ENCODE data around the gene GSC2. TPM values are rescaled to one million over a fixed set of nuclear protein-coding genes. Genes with fewer than 3 reads are reported as not detected.

Gene GSC2
- total RNA-seq, 2 experiments from 2014 or later = not detected

DNA sequence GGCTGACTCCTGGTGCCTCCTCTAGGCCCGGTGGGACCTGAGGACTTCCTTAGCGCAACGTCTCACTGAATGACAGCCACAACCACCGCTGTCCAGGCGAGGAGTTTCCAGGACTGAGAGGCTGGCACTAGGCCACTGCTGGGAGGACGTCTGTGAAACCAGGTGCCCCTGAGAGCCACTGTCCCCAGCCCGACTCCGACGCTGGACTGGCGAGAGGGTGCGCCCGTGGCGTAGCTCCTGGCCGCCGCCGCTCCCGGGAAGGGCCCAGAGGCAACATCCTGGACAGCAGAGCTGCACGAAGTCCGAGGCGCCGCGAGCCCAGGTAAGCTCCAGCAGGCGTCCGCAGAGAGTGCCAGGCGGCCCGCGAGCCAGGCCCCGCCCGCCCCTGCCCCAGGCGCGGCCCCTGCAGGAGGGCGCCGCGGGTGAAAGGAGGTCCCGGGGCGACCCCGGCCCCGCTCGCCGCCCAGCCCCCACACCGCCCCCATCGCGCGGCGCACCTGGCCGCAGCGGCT, 28.4 kb downstream of the GSC2 start:
- Mint-ChIP-seq H3K9me3 (no peaks in the 10 kb centered on the region), H3K27me3 (no peaks in the 10 kb centered on the region), H3K27ac (peak overlapping the region; percentile 87), H3K4me1 (ENCODE audit: low read depth) (peaks cover 58% of the 10 kb centered on the region), H3K4me3 (peak overlapping the region; percentile 94), H3K36me3 (ENCODE audit: low read depth) (peaks cover 21% of the 10 kb centered on the region)
- Histone ChIP-seq H3K27ac (ENCODE audit: low read depth in 1 of 2, low read length in 2 of 2) (peak overlapping the region in 1 of 2 donors; percentile 73), H3K36me3 (ENCODE audit: insufficient read depth, low read length) (peaks cover 11% of the 10 kb centered on the region), H3K4me1 (ENCODE audit: insufficient read depth, low read length) (peaks cover 57% of the 10 kb centered on the region), H3K27me3 (ENCODE audit: control insufficient read depth in 1 of 2, insufficient read depth in 2 of 2, low read length in 2 of 2) (no peaks in the 10 kb centered on the region), H3K4me3 (ENCODE audit: low read length) (peak overlapping the region; percentile 95), H3K9me3 (ENCODE audit: control insufficient read depth in 1 of 2, insufficient read depth in 1 of 2, low read length in 2 of 2) (no peaks in the 10 kb centered on the region)
- CTCF ChIA-PET = interaction anchor here (0.7 to 2.5 kb wide), 3 partner anchors 11 to 23 kb away, joined by 3 to 19 read pairs (median 3); partner anchors contain the start of gene ESS2
- intact Hi-C loops (cut with DNase I, micrococcal nuclease) = loop anchor here (1.0 to 5.0 kb wide), 6 partner anchors 12 to 996 kb away; partner anchors contain the start of genes CDC45 (in 1 of the 2), CLTCL1 (in 1 of the 2), ESS2 (in 1 of the 2) and RANBP1 (in 1 of the 2)
- TF ChIP-seq, protein P1, sequence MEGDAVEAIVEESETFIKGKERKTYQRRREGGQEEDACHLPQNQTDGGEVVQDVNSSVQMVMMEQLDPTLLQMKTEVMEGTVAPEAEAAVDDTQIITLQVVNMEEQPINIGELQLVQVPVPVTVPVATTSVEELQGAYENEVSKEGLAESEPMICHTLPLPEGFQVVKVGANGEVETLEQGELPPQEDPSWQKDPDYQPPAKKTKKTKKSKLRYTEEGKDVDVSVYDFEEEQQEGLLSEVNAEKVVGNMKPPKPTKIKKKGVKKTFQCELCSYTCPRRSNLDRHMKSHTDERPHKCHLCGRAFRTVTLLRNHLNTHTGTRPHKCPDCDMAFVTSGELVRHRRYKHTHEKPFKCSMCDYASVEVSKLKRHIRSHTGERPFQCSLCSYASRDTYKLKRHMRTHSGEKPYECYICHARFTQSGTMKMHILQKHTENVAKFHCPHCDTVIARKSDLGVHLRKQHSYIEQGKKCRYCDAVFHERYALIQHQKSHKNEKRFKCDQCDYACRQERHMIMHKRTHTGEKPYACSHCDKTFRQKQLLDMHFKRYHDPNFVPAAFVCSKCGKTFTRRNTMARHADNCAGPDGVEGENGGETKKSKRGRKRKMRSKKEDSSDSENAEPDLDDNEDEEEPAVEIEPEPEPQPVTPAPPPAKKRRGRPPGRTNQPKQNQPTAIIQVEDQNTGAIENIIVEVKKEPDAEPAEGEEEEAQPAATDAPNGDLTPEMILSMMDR (IDR thresholded peaks at IDR 0.05) = no peak
- DNase-seq (peak in 7 of 14 experiments; percentile 5 to 61 (median 23)), ATAC-seq (ENCODE audit: poor library complexity) (no peak)
- POLR2A ChIA-PET = interaction anchor here (0.6 to 5.4 kb wide), 8 partner anchors 10 to 358 kb away, joined by 3 to 79 read pairs (median 4); partner anchors contain the start of genes CDC45, ESS2, HIRA and MRPL40

DNA sequence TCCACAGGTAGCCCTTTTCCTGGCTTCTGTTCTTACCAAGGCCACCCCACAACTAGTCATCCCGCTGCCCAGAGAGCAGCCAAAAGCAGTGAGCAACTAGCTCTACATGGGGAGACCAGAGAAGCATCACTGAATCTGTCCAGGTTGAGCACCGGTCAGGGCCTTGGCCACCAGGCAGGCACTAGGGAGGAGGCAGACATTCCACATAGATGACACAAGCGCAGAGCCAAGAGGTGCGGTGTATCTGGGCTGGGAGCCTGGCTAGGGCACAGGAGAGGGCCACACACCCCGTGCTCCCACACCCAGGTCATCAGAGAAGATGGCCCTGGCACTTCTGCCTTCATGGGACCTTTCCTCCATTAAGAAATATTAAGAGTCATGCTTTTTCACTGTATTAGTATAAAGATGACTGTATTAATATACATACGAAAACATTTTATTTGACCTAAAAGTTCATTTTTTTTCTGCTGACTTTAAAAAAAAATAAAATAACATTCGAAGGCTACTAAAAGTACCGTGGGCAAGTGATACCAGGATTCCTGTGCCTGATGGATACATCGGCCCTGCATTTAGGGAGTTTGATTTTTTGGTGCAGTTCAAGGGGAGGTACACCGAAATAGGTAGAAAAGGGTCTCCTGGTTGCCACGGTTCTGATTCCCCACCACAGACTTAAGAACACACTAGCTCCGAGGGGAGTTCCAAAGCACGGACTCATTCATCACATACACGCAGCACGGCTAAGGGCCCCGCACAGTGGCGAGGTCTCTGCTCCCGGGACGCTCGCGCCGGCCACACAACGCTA, 29.1 kb downstream of the GSC2 start:
- Histone ChIP-seq H3K4me1 (ENCODE audit: insufficient read depth, low read length) (peaks cover 64% of the 10 kb centered on the region), H3K9me3 (ENCODE audit: control insufficient read depth in 1 of 2, insufficient read depth in 1 of 2, low read length in 2 of 2) (no peaks in the 10 kb centered on the region), H3K27me3 (ENCODE audit: control insufficient read depth in 1 of 2, insufficient read depth in 2 of 2, low read length in 2 of 2) (no peaks in the 10 kb centered on the region), H3K36me3 (ENCODE audit: insufficient read depth, low read length) (peaks cover 14% of the 10 kb centered on the region), H3K27ac (ENCODE audit: low read depth in 1 of 2, low read length in 2 of 2) (peak overlapping the region in 1 of 2 donors; percentile 73), H3K4me3 (ENCODE audit: low read length) (peak overlapping the region; percentile 95)
- intact Hi-C loops (cut with DNase I, micrococcal nuclease) = loop anchor here in 1 of 2 experiments (1.0 to 5.0 kb wide), 2 partner anchors 12 to 996 kb away; partner anchors contain the start of genes RANBP1 and TRMT2A
- Mint-ChIP-seq H3K9me3 (no peaks in the 10 kb centered on the region), H3K4me3 (peak overlapping the region; percentile 94), H3K36me3 (ENCODE audit: low read depth) (peaks cover 22% of the 10 kb centered on the region), H3K4me1 (ENCODE audit: low read depth) (peaks cover 64% of the 10 kb centered on the region), H3K27ac (peak overlapping the region; percentile 87), H3K27me3 (no peaks in the 10 kb centered on the region)
- POLR2A ChIA-PET = interaction anchor here (1.0 to 5.4 kb wide), 6 partner anchors 10 to 359 kb away, joined by 3 to 79 read pairs (median 12); partner anchors contain the start of genes CDC45, ESS2, HIRA and MRPL40
- DNase-seq (peak in 4 of 14 experiments; percentile 17 to 60 (median 28)), ATAC-seq (ENCODE audit: poor library complexity) (no peak)
- TF ChIP-seq, protein P1 (IDR thresholded peaks at IDR 0.05) = no peak
- CTCF ChIA-PET = interaction anchor here (0.7 to 2.5 kb wide), 2 partner anchors 10 to 24 kb away, joined by 3 to 19 read pairs; partner anchors contain the start of gene ESS2

DNA sequence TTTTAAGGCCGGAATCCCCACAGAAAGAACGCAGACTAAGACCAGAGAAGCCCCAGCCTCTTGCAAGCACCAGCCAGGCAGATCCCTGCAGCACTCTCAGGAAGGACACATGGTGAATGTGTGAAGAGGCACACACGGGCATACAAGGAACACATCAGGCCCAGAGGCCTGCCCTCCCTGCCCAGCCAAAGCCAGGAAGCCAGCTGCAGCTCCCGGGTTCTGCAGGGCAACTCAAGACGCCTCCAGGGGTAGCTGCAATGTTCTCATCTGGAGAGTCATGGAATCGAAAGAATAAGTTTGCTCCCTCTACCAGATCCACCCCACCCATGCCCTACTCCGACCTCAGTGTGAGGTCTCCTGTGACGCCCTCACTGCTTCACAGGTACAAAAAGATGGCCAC, 30.1 kb downstream of the GSC2 start:
- peak overlapping the region; percentile 87 for H3K27ac Mint-ChIP-seq
- Histone ChIP-seq H3K27ac (ENCODE audit: low read depth in 1 of 2, low read length in 2 of 2) (no peak overlapping the region), H3K4me1 (ENCODE audit: insufficient read depth, low read length) (peaks cover 75% of the 10 kb centered on the region), H3K27me3 (ENCODE audit: control insufficient read depth in 1 of 2, insufficient read depth in 2 of 2, low read length in 2 of 2) (no peaks in the 10 kb centered on the region), H3K9me3 (ENCODE audit: control insufficient read depth in 1 of 2, insufficient read depth in 1 of 2, low read length in 2 of 2) (no peaks in the 10 kb centered on the region), H3K36me3 (ENCODE audit: insufficient read depth, low read length) (peaks cover 22% of the 10 kb centered on the region), H3K4me3 (ENCODE audit: low read length) (peak overlapping the region; percentile 95)
- peaks cover 27% of the 10 kb centered on the region for H3K36me3 Mint-ChIP-seq (ENCODE audit: low read depth)
- TF ChIP-seq, protein P1 (IDR thresholded peaks at IDR 0.05) = no peak
- DNase-seq = no peak
- peak overlapping the region; percentile 94 for H3K4me3 Mint-ChIP-seq
- ATAC-seq (ENCODE audit: poor library complexity) = no peak
- peaks cover 75% of the 10 kb centered on the region for H3K4me1 Mint-ChIP-seq (ENCODE audit: low read depth)
- ChIA-PET CTCF (no interaction called here), POLR2A (interaction anchor here (5.4 kb wide), 1 partner anchor 9 kb away, joined by 79 read pairs; no protein-coding TSS in a partner anchor)
- intact Hi-C loops (cut with DNase I, micrococcal nuclease) = loop anchor here in 1 of 2 experiments (5.0 kb wide), 1 partner anchor 997 kb away; the partner anchor contains the start of genes RANBP1 and TRMT2A
- no peaks in the 10 kb centered on the region for H3K27me3 Mint-ChIP-seq
- no peaks in the 10 kb centered on the region for H3K9me3 Mint-ChIP-seq

Data from CD4-positive, alpha-beta T cell (primary cell).